GM19238 (cell line): ENCODE measurements around the gene ITPRID1.

Experiments used
- DNase-seq: peaks from one replicate; pipeline ENCODE4 v3.0.0; 2011; ENCODE audit warnings: low spot score; ENCODE audit not compliant: insufficient read length

ITPRID1 gene

GRCh38 chr7:31633894-31634494 is 120.1 kb downstream of the ITPRID1 start:
- DNase-seq: no peak

DNA sequence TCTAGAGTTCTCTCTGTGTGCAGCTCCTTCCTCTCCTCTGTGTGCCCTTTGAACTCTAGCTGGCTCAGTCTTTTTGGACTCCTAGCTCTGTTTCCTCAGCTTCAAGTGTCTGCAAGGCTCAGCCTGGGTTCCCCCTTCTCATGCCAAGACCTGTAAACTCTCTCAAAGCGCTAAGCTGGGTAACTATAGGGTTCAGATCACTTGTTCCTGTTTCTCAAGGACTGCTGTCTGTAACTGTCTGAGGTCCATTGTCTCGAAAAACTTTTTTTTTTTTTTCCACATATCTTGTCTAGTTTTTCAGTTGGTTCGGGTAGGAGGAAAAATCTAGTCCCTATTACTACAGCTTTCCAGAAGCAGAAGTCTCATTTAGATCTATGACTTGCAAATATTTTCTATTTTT is 126.5 kb downstream of the ITPRID1 start:
- DNase-seq: no peak

- no peak for DNase-seq
Observed at GRCh38 chr7:31642681-31643115, 128.8 kb downstream of the ITPRID1 start.

GRCh38 chr7:31646942-31647341 is 133.1 kb downstream of the ITPRID1 start:
- no peak for DNase-seq

- DNase-seq: no peak
Observed at GRCh38 chr7:31647511-31647910, 133.6 kb downstream of the ITPRID1 start.

DNA sequence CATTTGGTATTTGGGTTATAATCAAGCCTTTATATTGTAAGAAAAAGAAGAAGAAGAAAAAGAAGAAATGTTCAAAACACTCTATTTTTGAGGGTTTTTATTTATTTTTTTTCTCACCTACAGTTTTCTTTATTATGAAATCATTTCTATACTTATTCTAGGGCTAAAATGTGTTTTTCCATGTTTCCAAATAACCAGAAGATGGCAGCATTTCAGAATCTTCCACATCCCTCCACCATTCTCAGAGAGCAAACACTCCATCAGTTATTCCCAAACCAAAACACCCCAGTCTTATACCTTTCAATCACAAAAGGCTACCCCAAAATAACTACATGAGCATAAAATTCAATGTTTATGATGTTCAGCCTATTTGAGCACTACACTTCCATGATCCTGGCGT is 134.4 kb downstream of the ITPRID1 start:
- DNase-seq: no peak

- DNase-seq: no peak
Observed at GRCh38 chr7:31648880-31649279, 135.0 kb downstream of the ITPRID1 start.

DNA sequence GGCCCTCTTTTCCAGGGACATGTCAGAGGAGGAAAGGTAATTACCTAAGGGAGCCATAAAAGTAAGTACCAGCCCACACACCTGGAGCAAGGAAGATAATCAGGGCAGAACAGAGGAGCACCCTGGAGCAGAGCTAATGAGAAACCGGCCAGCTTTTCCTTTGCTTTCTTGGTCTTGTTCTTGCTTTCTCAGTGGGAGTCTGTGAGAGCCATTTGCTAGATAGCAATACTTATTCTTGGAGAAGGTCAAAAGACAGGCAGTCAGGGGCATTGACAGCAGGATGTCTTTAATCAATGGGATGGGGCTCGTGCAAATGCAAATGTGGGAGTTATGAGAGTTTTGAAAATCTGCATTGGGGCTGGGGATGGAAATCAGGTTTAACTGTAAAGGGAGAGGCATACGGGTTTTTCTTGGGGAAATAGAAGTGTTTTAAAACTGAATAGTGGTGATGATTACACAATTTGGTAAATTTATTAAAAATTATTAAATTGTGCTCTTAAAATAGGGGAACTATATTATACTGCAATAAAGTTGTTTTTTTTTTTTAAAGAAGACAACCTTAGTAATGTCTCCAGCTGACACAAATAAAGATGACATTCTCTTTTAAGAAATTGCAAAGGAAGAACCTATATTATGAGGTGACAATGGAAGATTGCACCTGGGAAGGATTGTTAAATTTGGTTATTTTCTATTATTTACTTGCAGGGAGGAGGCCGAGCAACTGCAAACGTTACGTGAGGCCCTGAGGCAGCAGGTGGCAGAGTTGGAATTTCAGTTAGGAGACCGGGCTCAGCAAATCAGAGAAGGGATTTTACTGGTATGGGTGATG is 137.6 kb downstream of the ITPRID1 start:
- no peak for DNase-seq

GRCh38 chr7:31652063-31652326 is 138.1 kb downstream of the ITPRID1 start:
- DNase-seq: no peak

DNA sequence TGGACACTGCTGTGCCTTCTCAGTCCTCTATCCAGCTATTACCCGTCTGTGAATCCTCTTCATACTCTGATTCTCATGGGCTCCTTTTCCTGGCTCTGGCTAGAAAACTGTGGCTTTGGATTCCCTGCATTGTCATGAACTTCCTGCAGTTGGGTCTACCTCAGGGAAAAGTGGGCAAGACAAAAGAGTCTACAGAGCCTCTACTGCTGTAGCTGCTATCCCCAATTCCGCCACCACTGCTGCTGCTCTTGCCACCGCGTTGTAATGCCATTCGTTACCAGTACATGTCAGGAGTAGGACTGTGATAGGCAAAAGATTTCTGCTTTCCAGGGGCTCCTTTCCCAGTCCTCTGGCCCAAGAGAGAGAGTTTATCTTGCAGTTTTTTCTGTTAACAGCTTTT is 149.2 kb downstream of the ITPRID1 start:
- no peak for DNase-seq

DNA sequence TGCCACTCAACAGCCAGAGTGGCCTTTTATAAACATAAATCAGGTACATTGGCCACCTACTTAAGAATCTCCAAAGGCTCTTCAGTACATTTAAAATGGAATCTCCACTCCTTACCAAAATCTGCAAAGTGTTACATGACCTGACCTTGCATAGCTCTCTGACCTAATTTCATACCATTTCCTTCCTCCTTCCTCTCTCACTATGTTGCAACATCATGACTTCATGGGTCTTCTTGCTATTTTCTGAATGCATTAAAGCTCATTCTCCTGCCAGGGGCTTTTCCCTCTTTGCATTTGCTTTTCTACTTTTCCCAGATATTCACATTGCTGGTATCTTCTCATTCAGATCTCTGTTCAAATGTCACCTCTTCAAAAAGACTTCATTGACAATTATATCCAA is 151.0 kb downstream of the ITPRID1 start:
- no peak for DNase-seq

GRCh38 chr7:31665546-31665945 is 151.7 kb downstream of the ITPRID1 start:
- DNase-seq: no peak

DNA sequence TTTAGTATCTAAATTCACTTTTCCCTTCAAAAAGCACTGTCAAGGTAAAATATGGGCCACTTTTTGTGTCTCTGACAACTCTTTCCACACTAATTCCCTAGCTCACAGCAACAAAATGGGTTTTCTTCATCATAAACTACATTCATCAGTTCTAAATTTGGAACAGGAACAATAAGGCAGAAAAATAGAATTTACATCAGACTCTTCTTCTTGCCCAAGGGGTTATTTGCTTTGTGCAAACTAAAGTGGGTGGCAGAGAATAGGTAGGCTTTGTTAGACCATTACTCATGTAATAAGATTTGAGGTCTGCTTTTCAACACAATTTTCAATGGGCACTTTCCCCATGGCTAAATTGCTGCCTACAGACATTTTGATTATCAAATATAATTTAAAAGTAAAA is 155.6 kb downstream of the ITPRID1 start:
- DNase-seq: no peak

- no peak for DNase-seq
Observed at GRCh38 chr7:31679574-31680305, 165.8 kb downstream of the ITPRID1 start.

GRCh38 chr7:31683445-31684225 is 169.7 kb downstream of the ITPRID1 start:
- no peak for DNase-seq

GRCh38 chr7:31687024-31687748 is 173.3 kb downstream of the ITPRID1 start, which contains the start of gene PPP1R17:
TSS of gene PPP1R17 (plus strand) at chr7:31687215. CDS start at chr7:31692442, 5,227 bp downstream.
- no peak for DNase-seq

DNA sequence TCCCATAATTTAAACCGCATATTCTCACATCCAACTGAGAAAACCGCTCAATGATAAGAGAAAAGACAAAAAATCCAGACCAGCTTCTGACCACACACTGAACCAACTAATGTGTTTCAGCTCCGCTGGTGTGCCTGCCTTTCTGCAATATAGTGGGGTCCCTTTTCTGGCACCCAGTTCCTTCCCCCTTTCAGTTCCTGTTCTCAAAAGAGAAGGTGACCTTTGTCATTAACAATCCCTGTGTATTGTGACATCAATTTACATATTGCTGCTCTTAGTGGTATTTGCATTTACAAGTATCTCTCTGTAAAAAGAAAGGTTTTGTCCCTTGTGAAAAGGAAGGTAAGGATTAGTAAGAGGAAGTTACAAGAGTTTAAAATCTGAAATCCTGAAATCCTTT is 174.5 kb downstream of the ITPRID1 start:
- peak; percentile 5 for DNase-seq

DNA sequence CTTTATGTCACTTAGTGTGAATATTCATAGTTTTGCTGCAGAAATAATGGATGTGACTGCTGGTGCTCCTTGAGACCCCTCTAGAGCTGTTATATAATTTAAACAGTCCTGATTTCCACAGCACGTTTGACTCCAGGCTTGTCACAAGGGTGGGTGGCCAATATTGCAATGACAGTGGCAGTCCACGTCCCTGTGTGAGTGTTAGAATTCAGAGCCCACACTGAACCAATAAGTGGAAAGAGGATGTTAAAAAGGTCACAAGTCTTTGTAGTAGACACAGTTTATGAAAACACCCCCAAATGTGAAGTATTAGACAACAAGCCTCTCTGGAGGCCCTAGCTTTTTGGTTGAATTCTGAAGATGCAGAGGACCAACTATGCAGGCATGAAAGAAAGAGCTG is 175.1 kb downstream of the ITPRID1 start:
- DNase-seq: no peak

- DNase-seq: no peak
Observed at GRCh38 chr7:31690935-31691334, 177.0 kb downstream of the ITPRID1 start.

DNA sequence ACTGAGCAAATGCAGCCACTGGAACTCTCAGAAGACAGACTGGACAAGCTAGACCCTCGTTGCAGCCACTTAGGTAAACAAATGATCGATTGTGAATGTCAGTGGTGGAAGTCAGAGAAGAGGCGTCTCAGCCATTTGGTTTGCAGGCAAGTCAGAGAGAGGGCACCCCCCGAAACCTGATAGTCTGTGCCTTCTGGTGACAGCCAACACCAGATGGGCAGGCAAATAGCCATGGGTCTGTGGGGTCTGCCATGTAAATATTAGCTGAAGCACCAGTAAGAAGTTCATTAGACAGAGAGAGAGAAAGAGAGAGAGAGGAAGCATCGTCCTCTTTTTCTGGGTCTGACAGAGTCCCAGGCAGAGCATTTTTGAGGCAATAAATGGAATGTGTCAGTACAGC is 178.6 kb downstream of the ITPRID1 start:
- DNase-seq: no peak

- DNase-seq: no peak
Observed at GRCh38 chr7:31692871-31693270, 179.0 kb downstream of the ITPRID1 start.
